Motor neuron (in vitro differentiated cells): Measurements from ENCODE around the gene FARP1. TPM values are rescaled to one million over a fixed set of nuclear protein-coding genes. Genes with fewer than 3 reads are reported as not detected.

Experiments
- ATAC-seq, 8 experiments: fragments of 200-7000 bp; cut with Tn5 transposase; replicated peaks in 6 of 8; 2 replicates each; pipeline ENCODE4 v1.8.0; 2021; ENCODE audit warnings: mild to moderate bottlenecking in 8 of 8, moderate library complexity in 8 of 8
- H3K27ac ChIP-seq, 2 donors: fragments of 250-450 bp; sonication (Bioruptor Pico); 2 replicates each; pipeline ENCODE4 v1.9.0; 2021; ENCODE audit warnings: antibody characterized with exemption in 2 of 2, mild to moderate bottlenecking in 2 of 2, moderate library complexity in 1 of 2
- H3K4me1 ChIP-seq, 2 donors: fragments of 250-450 bp; sonication (Bioruptor Pico); replicated peaks in 1 of 2; 2 replicates each; pipeline ENCODE4 v1.6.1; 2021; ENCODE audit warnings: antibody characterized with exemption in 2 of 2, mild to moderate bottlenecking in 2 of 2, moderate library complexity in 1 of 2
- H3K4me3 ChIP-seq, 5 donors: fragments of 250-450 bp; sonication (Bioruptor Pico); 2 replicates each; pipeline ENCODE4 v1.9.0; 2021; ENCODE audit warnings: antibody characterized with exemption in 5 of 5, mild to moderate bottlenecking in 5 of 5, moderate library complexity in 4 of 5
- WGBS, 10 experiments: fragments of 450-650 bp; shearing (Covaris generic); methylation state at CpG; one replicate each; pipeline ENCODE4 v1.0.0; 2022; 5-methylcytosine and 5-hydroxymethylcytosine counted together
- in situ Hi-C, 9 experiments: fragments of 400-800 bp; cut with MboI; loops; one replicate each; pipeline ENCODE4 v1.15.0; 2021; ENCODE audit warnings: low sequenced_read_pairs in 9 of 9, low pct_unique_long_range_greater_than_20kb in 2 of 9; ENCODE audit not compliant: unreplicated experiment in 9 of 9
- total RNA-seq, 8 experiments: library from RNA; unstranded; fragments of 300-600 nt; gene quantifications; 2 replicates each; pipeline versions ENCODE4 v1.2.3 to v1.2.4, GENCODE V29; 2022

Gene FARP1
- total RNA-seq, 8 experiments from 2014 or later: 6.5 to 349 (median 25.6) TPM

- no peak for ATAC-seq
- Histone ChIP-seq H3K27ac (no peak overlapping the region), H3K4me3 (no peak overlapping the region), H3K4me1 (peaks cover 23 to 33% of the 10 kb centered on the region in 2 donors)
- WGBS, 10 experiments: 70 to 100% (median 93%) methylated on average over 1 to 6 of the region's 7 CpGs; no CpG with 5 or more reads in 1 of the 10 experiments
- in situ Hi-C loops: loop anchor here in 5 of 9 experiments (25.0 kb wide), 2 partner anchors 189 to 364 kb away; no protein-coding TSS in a partner anchor
Measured at GRCh38 chr13:98473788-98474144, 330.9 kb downstream of the FARP1 start.

- H3K4me1 ChIP-seq: peaks cover 27 to 37% of the 10 kb centered on the region in 2 donors
- 77 to 100% (median 99%) methylated on average over 1 to 7 of the region's 10 CpGs; no CpG with 5 or more reads in 6 of the 10 experiments for WGBS, 10 experiments
- ATAC-seq: no peak
- no peak overlapping the region for H3K27ac ChIP-seq
- in situ Hi-C loops: loop anchor here in 5 of 9 experiments (25.0 kb wide), 2 partner anchors 188 to 363 kb away; no protein-coding TSS in a partner anchor
- H3K4me3 ChIP-seq: no peak overlapping the region
Measured at GRCh38 chr13:98474292-98474691, 331.4 kb downstream of the FARP1 start.

GRCh38 chr13:98474761-98475160, 331.9 kb downstream of the FARP1 start:
- Histone ChIP-seq H3K4me3 (no peak overlapping the region), H3K27ac (no peak overlapping the region), H3K4me1 (peaks cover 27 to 38% of the 10 kb centered on the region in 2 donors)
- in situ Hi-C loops: loop anchor here in 5 of 9 experiments (25.0 kb wide), 2 partner anchors 188 to 363 kb away; no protein-coding TSS in a partner anchor
- 75 to 100% (median 87%) methylated on average over 1 to 8 of the region's 24 CpGs; no CpG with 5 or more reads in 3 of the 10 experiments for WGBS, 10 experiments
- no peak for ATAC-seq

- 0 to 59% (median 10%) methylated on average over 1 to 4 of the region's 13 CpGs; no CpG with 5 or more reads in 3 of the 10 experiments for WGBS, 10 experiments
Measured at GRCh38 chr13:98475522-98475921, 332.6 kb downstream of the FARP1 start.

GRCh38 chr13:98476106-98476505, 333.2 kb downstream of the FARP1 start:
- no peak overlapping the region for H3K27ac ChIP-seq
- WGBS, 10 experiments: 3 to 58% (median 11%) methylated on average over 1 to 4 of the region's 5 CpGs; no CpG with 5 or more reads in 5 of the 10 experiments
- in situ Hi-C loops: loop anchor here in 1 of 9 experiments (25.0 kb wide), 1 partner anchor 361 kb away; no protein-coding TSS in a partner anchor
- peaks cover 28 to 42% of the 10 kb centered on the region in 2 donors for H3K4me1 ChIP-seq
- no peak for ATAC-seq
- no peak overlapping the region for H3K4me3 ChIP-seq

More at GRCh38 chr13:98475522-98475921, 332.6 kb downstream of the FARP1 start:
- H3K4me1 ChIP-seq: peaks cover 27 to 38% of the 10 kb centered on the region in 2 donors
- H3K27ac ChIP-seq: no peak overlapping the region
- ATAC-seq: peak; percentile 48 to 77 (median 69)
- in situ Hi-C loops: loop anchor here in 1 of 9 experiments (25.0 kb wide), 1 partner anchor 362 kb away; no protein-coding TSS in a partner anchor
- no peak overlapping the region for H3K4me3 ChIP-seq

GRCh38 chr13:98476538-98476966, 333.7 kb downstream of the FARP1 start:
- peak in 1 of 8 experiments; percentile 12 for ATAC-seq
- peaks cover 32 to 47% of the 10 kb centered on the region in 2 donors for H3K4me1 ChIP-seq
- H3K27ac ChIP-seq: no peak overlapping the region
- in situ Hi-C loops: loop anchor here in 1 of 9 experiments (25.0 kb wide), 1 partner anchor 361 kb away; no protein-coding TSS in a partner anchor
- H3K4me3 ChIP-seq: no peak overlapping the region
- 0 to 100% (median 57%) methylated on average over 1 to 6 of the region's 13 CpGs; no CpG with 5 or more reads in 3 of the 10 experiments for WGBS, 10 experiments

- in situ Hi-C loops: loop anchor here in 1 of 9 experiments (25.0 kb wide), 1 partner anchor 359 kb away; no protein-coding TSS in a partner anchor
- 20 to 93% (median 52%) methylated on average over 1 to 8 of the region's 16 CpGs; no CpG with 5 or more reads in 4 of the 10 experiments for WGBS, 10 experiments
- Histone ChIP-seq H3K4me1 (peaks cover 32 to 49% of the 10 kb centered on the region in 2 donors), H3K27ac (peak overlapping the region in 1 of 2 donors; percentile 5), H3K4me3 (no peak overlapping the region)
- ATAC-seq: peak in 4 of 8 experiments; percentile 20 to 42 (median 29)
Measured at GRCh38 chr13:98478189-98479129, 335.6 kb downstream of the FARP1 start.

- Histone ChIP-seq H3K4me1 (peaks cover 38 to 58% of the 10 kb centered on the region in 2 donors), H3K27ac (no peak overlapping the region), H3K4me3 (no peak overlapping the region)
- in situ Hi-C loops: loop anchor here in 1 of 9 experiments (25.0 kb wide), 1 partner anchor 358 kb away; no protein-coding TSS in a partner anchor
- no peak for ATAC-seq
- 73 to 100% (median 88%) methylated on average over 1 to 4 of the region's 8 CpGs; no CpG with 5 or more reads in 3 of the 10 experiments for WGBS, 10 experiments
Measured at GRCh38 chr13:98479496-98480003, 336.7 kb downstream of the FARP1 start.

GRCh38 chr13:98480915-98481877, 338.3 kb downstream of the FARP1 start:
- peak; percentile 58 to 87 (median 76) for ATAC-seq
- in situ Hi-C loops: loop anchor here in 1 of 9 experiments (25.0 kb wide), 1 partner anchor 356 kb away; no protein-coding TSS in a partner anchor
- Histone ChIP-seq H3K4me1 (peaks cover 35 to 53% of the 10 kb centered on the region in 2 donors), H3K27ac (peak overlapping the region; percentile 41 to 61), H3K4me3 (no peak overlapping the region)
- 6 to 80% (median 65%) methylated on average over 3 to 12 of the region's 15 CpGs for WGBS, 10 experiments

GRCh38 chr13:98482476-98483444, 339.9 kb downstream of the FARP1 start:
- H3K4me1 ChIP-seq: peaks cover 37 to 48% of the 10 kb centered on the region in 2 donors
- no peak overlapping the region for H3K4me3 ChIP-seq
- peak in 1 of 8 experiments; percentile 17 for ATAC-seq
- no peak overlapping the region for H3K27ac ChIP-seq
- in situ Hi-C loops: loop anchor here in 1 of 9 experiments (25.0 kb wide), 1 partner anchor 355 kb away; no protein-coding TSS in a partner anchor
- WGBS, 10 experiments: 20 to 100% (median 90%) methylated on average over 2 to 10 of the region's 28 CpGs; no CpG with 5 or more reads in 1 of the 10 experiments
